Esophagus squamous epithelium (tissue), 4 donors: ENCODE results near the gene CMTM2.

Experiments used
- CTCF ChIP-seq, 6 experiments: fragments of 450-650 bp in 4 of 6; fragments of 200-600 bp in 2 of 6; sonication (generic) in 2 of 6; IDR thresholded peaks; one replicate each; pipeline ENCODE4 v1.5.1; 2016 to 2019; ENCODE audit warnings: antibody characterized with exemption in 6 of 6, mild to moderate bottlenecking in 4 of 6, moderate library complexity in 4 of 6
- POLR2A ChIP-seq, 4 donors: fragments of 450-650 bp; IDR thresholded peaks; one replicate each; pipeline ENCODE4 v1.6.1; 2017; ENCODE audit warnings: antibody characterized with exemption in 4 of 4, mild to moderate bottlenecking in 4 of 4, moderate library complexity in 3 of 4

GRCh38 chr16:66541388-66542355, 37.6 kb upstream of the CMTM2 start:
- TF ChIP-seq POLR2A (IDR thresholded peaks at IDR 0.05) (no peak), CTCF (IDR thresholded peaks at IDR 0.05) (no peak)
